ENCODE results near the gene CTAGE6.
"Not testable (repeated sequence)": the region's sequence is repeated elsewhere in the genome, so short reads cannot be mapped to it uniquely, and the experiment has no call there.

The CTAGE6 gene

GRCh38 chr7:143757596-143757995, at the start of gene CTAGE6:
Gene CTAGE6 (minus strand): TSS chr7:143757696. CDS start chr7:143757658, 38 bp downstream.
- DNase-seq, result not testable (repeated sequence)

GRCh38 chr7:143806664-143807071, 49.2 kb upstream of the CTAGE6 start:
- DNase-seq, result not testable (repeated sequence)

- not testable (repeated sequence) for DNase-seq
These were observed 40.4 kb upstream of the CTAGE6 start for GRCh38 chr7:143797896-143798290.

- not testable (repeated sequence) for DNase-seq
These were observed 39.8 kb upstream of the CTAGE6 start for GRCh38 chr7:143797119-143797895.

- not testable (repeated sequence) for DNase-seq
These were observed 38.2 kb upstream of the CTAGE6 start for GRCh38 chr7:143795653-143796052.

- not testable (repeated sequence) for DNase-seq
These were observed 35.1 kb upstream of the CTAGE6 start for GRCh38 chr7:143792633-143793032.

GRCh38 chr7:143785415-143786182, 28.1 kb upstream of the CTAGE6 start:
- DNase-seq, result not testable (repeated sequence)

GRCh38 chr7:143779591-143779990, 22.1 kb upstream of the CTAGE6 start:
- DNase-seq, result not testable (repeated sequence)

GRCh38 chr7:143772738-143773468, 15.4 kb upstream of the CTAGE6 start:
- not testable (repeated sequence) for DNase-seq

- not testable (repeated sequence) for DNase-seq
These were observed 10.0 kb upstream of the CTAGE6 start for GRCh38 chr7:143767531-143767930.

GRCh38 chr7:143765678-143766077, 8.2 kb upstream of the CTAGE6 start:
- not testable (repeated sequence) for DNase-seq

GRCh38 chr7:143763065-143763464, 5.6 kb upstream of the CTAGE6 start:
- not testable (repeated sequence) for DNase-seq

- DNase-seq, result not testable (repeated sequence)
These were observed 12.2 kb downstream of the CTAGE6 start for GRCh38 chr7:143745340-143745739.

- not testable (repeated sequence) for DNase-seq
These were observed 20.3 kb downstream of the CTAGE6 start for GRCh38 chr7:143737037-143737819.

- no peak for DNase-seq
These were observed 21.5 kb downstream of the CTAGE6 start for GRCh38 chr7:143735962-143736361.

GRCh38 chr7:143733876-143734275, 23.6 kb downstream of the CTAGE6 start:
- no peak for DNase-seq

GRCh38 chr7:143728333-143728862, 29.1 kb downstream of the CTAGE6 start:
- no peak for DNase-seq

GRCh38 chr7:143727561-143727960, 29.9 kb downstream of the CTAGE6 start:
- DNase-seq, result not testable (repeated sequence)

- DNase-seq, result not testable (repeated sequence)
These were observed 31.4 kb downstream of the CTAGE6 start for GRCh38 chr7:143726143-143726542.

- DNase-seq, result not testable (repeated sequence)
These were observed 37.2 kb downstream of the CTAGE6 start for GRCh38 chr7:143720335-143720734.

GRCh38 chr7:143715543-143716193, 41.8 kb downstream of the CTAGE6 start:
- not testable (repeated sequence) for DNase-seq

All from NCI-H146 (cell line).